ENCODE results near the gene MGMT. TPM values are rescaled to one million over a fixed set of nuclear protein-coding genes. Genes with fewer than 3 reads are reported as not detected.

MGMT gene
- total and polyA plus RNA-seq, 7 donors, result 4.2 to 13.3 (median 7.5) TPM

DNA sequence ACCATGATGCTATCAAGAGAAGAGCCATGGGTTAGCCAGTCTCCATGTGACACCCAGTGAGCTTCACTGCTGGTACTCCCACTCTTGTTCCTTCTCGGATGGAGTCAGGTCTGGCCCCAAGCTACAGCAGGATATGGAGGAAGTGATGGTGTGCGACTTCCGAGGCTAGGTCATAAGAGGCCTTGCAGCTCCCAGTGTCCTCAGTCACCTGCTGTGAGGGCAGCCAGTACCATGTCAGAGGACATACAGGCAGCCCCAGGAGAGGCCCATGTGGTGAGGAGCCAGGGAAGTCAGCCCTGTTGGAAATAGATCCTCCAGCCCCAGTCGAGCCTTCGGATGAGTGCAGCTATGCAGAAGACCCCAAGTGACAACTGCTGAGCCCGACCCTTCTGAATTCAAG is 260.0 kb downstream of the MGMT start:
- WGBS, 3 donors, result 89 to 98% (median 96%) methylated on average over 6 of the region's 6 CpGs
- Histone ChIP-seq H3K4me1 (no peaks in the 10 kb centered on the region), H3K27me3 (ENCODE audit: insufficient read depth in 3 of 3, low read length in 2 of 3) (no peaks in the 10 kb centered on the region), H3K27ac (no peak overlapping the region), H3K36me3 (ENCODE audit: insufficient read depth in 1 of 2, low read depth in 1 of 2) (no peaks in the 10 kb centered on the region), H3K9me3 (peaks cover 6% of the 10 kb centered on the region), H3K4me3 (no peak overlapping the region)
- DNase-seq (no peak), ATAC-seq (no peak)
- intact Hi-C loops (cut with DNase I), result no loop called here
- TF ChIP-seq, protein P1, sequence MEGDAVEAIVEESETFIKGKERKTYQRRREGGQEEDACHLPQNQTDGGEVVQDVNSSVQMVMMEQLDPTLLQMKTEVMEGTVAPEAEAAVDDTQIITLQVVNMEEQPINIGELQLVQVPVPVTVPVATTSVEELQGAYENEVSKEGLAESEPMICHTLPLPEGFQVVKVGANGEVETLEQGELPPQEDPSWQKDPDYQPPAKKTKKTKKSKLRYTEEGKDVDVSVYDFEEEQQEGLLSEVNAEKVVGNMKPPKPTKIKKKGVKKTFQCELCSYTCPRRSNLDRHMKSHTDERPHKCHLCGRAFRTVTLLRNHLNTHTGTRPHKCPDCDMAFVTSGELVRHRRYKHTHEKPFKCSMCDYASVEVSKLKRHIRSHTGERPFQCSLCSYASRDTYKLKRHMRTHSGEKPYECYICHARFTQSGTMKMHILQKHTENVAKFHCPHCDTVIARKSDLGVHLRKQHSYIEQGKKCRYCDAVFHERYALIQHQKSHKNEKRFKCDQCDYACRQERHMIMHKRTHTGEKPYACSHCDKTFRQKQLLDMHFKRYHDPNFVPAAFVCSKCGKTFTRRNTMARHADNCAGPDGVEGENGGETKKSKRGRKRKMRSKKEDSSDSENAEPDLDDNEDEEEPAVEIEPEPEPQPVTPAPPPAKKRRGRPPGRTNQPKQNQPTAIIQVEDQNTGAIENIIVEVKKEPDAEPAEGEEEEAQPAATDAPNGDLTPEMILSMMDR (IDR thresholded peaks at IDR 0.05), result no peak

DNA sequence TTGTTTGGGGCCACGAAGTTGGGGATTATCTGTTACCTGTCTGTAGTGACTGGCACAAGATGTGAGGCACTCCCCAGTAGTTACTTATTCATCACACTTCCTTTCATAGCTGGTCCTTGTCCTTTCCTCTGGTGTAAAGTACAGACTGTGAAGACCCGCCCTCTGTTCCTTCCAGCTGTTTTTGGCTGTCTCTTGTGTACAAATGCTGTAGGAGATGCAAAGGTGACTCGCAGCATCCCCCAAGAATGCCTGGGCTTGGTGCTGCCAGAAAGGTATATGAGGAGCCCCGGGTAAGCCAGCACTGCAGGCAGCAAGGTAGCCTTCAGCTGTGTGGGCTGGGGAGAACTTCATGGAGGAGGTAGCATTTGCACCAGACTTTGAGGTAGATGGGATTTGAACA is 260.5 kb downstream of the MGMT start:
- intact Hi-C loops (cut with DNase I), result no loop called here
- TF ChIP-seq, protein P1 (IDR thresholded peaks at IDR 0.05), result no peak
- DNase-seq (no peak), ATAC-seq (no peak)
- Histone ChIP-seq H3K4me1 (no peaks in the 10 kb centered on the region), H3K36me3 (ENCODE audit: insufficient read depth in 1 of 2, low read depth in 1 of 2) (no peaks in the 10 kb centered on the region), H3K9me3 (peaks cover 3% of the 10 kb centered on the region), H3K27me3 (ENCODE audit: insufficient read depth in 3 of 3, low read length in 2 of 3) (no peaks in the 10 kb centered on the region), H3K27ac (no peak overlapping the region), H3K4me3 (no peak overlapping the region)
- WGBS, 3 donors, result 73 to 95% (median 94%) methylated on average over 4 of the region's 4 CpGs

DNA sequence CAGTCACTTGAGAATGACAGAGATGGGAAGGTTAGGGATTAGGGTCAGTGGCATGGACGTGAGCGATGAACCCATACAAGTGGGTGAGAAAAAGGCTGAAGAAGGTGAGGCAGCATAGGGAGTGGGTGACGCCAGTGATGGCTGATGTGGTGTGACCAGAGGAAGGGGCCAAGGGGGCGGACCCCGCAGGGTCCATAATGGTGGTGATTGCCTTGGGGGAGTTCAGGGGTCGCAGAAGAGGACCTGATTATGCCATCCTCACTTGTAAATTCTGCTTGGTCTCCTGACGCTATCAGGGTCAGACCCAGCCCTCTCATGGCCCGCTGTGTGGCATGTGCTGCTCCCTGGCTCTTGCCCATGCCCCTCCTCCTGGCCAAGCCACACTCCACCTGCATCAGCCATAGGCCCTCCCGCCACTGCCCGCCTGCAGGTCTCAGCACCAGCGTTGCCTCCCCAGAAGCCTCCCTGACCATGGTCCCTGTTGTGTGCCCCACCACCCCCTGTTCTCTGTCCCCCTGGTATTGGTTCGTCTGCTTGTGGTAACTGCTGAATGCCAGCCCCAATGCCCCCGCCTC is 261.3 kb downstream of the MGMT start:
- H3K4me3 ChIP-seq, result no peak overlapping the region
- TF ChIP-seq, protein P1 (IDR thresholded peaks at IDR 0.05), result no peak
- no peaks in the 10 kb centered on the region for H3K27me3 ChIP-seq (ENCODE audit: insufficient read depth in 3 of 3, low read length in 2 of 3)
- whole genome bisulfite sequencing, 3 donors, result 93 to 98% (median 96%) methylated on average over 13 of the region's 13 CpGs
- no peak overlapping the region for H3K27ac ChIP-seq
- no peaks in the 10 kb centered on the region for H3K9me3 ChIP-seq
- ATAC-seq (no peak), DNase-seq (no peak)
- intact Hi-C loops (cut with DNase I), result no loop called here
- no peaks in the 10 kb centered on the region for H3K36me3 ChIP-seq (ENCODE audit: insufficient read depth in 1 of 2, low read depth in 1 of 2)
- H3K4me1 ChIP-seq, result no peaks in the 10 kb centered on the region

DNA sequence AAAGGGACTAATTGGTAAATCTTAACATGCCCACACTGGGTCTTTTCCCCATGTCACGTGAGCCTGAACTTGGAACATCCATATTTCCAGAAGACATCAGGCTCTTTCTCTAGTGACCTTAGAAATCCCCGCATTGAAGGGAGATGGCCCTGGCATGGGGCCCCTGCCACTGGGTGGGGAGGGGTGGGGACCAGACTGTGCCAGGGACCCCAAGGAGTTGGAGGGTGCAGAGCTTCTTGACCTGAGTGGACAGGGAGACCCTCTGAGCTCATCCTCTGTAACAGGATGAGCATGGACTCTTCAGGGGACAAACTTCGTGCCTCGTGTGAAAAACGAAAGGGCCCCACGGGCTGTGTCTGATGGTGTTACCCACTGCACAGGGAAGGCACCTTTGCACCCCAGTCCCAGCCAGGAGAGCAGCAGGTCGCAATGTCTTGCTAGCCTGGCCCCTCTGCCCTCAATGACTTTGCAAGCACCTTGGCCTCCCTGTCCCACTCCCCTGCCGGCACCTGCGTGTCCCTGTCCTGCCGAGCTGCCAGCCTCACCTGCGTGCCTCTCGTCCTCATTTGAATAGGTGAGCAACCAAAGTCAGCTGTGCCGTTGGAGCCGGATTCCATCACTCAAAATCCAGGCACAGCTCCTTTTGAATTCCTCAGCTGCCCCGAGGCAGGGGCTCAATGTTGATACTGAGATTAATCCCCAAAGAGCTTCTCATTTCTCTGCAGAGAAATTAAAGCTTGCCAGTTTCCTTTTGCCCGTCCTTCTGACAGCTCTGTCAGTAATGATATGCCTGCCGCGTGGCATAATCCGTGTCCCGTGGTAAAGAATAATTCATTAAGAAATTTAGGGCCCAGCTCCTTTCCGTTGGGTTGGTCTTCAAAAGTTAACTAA is 262.1 kb downstream of the MGMT start:
- TF ChIP-seq, protein P1 (IDR thresholded peaks at IDR 0.05), result no peak
- DNase-seq, result no peak
- ATAC-seq, result no peak
- Histone ChIP-seq H3K9me3 (no peaks in the 10 kb centered on the region), H3K27me3 (ENCODE audit: insufficient read depth in 3 of 3, low read length in 2 of 3) (no peaks in the 10 kb centered on the region), H3K4me1 (no peaks in the 10 kb centered on the region), H3K27ac (no peak overlapping the region), H3K4me3 (no peak overlapping the region), H3K36me3 (ENCODE audit: insufficient read depth in 1 of 2, low read depth in 1 of 2) (no peaks in the 10 kb centered on the region)
- intact Hi-C loops (cut with DNase I), result no loop called here
- 92 to 93% (median 93%) methylated on average over 21 of the region's 21 CpGs for WGBS, 3 donors
